ENCODE measurements around the gene STPG2. TPM values are rescaled to one million over a fixed set of nuclear protein-coding genes. Genes with fewer than 3 reads are reported as not detected.
A peak's percentile ranks its signal among the peaks of the same experiment; 100 is the strongest.

Gene STPG2
- total and polyA plus RNA-seq, 2 donors (not counting 3 experiments of a cell fraction or from before 2014, with no cell fraction given), result not detected

DNA sequence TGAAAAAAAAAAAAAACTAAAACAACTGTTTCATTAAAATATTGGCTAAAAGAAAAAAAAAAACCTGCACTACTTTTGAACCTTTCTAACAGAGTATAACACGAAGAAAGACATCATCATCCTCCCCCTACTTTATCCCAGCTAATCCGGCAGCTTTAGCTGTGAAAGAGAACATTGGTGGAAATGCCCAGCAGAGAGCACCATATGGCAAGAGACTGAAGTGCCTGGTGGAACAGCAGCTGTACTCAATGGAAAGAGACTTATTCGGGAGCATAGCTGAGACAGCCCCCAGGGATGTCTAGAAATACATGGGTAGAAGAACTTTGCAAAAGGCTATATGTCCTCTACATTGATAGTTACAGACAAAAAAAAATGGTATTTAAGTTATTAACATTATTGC lies 30.3 kb downstream of the STPG2 start:
- H2AFZ ChIP-seq (ENCODE audit: low read depth, low read length), result no peak overlapping the region
- no TSS peak for BruUV-seq (replicated peaks)
- CTCF ChIA-PET, result interaction anchor here (0.6 to 1.8 kb wide), 9 partner anchors 10 to 1350 kb away, joined by 3 to 12 read pairs (median 6); no protein-coding TSS in a partner anchor
- no peaks in the 10 kb centered on the region for H3K36me3 ChIP-seq (ENCODE audit: control insufficient read depth in 2 of 2, extremely low read depth in 1 of 2, insufficient read depth in 2 of 2, low read length in 2 of 2)
- no peaks in the 10 kb centered on the region for H3K79me2 ChIP-seq (ENCODE audit: control insufficient read depth, insufficient read depth, low read length)
- TF ChIP-seq, protein P1, sequence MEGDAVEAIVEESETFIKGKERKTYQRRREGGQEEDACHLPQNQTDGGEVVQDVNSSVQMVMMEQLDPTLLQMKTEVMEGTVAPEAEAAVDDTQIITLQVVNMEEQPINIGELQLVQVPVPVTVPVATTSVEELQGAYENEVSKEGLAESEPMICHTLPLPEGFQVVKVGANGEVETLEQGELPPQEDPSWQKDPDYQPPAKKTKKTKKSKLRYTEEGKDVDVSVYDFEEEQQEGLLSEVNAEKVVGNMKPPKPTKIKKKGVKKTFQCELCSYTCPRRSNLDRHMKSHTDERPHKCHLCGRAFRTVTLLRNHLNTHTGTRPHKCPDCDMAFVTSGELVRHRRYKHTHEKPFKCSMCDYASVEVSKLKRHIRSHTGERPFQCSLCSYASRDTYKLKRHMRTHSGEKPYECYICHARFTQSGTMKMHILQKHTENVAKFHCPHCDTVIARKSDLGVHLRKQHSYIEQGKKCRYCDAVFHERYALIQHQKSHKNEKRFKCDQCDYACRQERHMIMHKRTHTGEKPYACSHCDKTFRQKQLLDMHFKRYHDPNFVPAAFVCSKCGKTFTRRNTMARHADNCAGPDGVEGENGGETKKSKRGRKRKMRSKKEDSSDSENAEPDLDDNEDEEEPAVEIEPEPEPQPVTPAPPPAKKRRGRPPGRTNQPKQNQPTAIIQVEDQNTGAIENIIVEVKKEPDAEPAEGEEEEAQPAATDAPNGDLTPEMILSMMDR (IDR thresholded peaks at IDR 0.05; ENCODE audit: extremely low read depth in 1 of 2, insufficient read depth in 1 of 2, low read depth in 1 of 2, low read length in 2 of 2), result peak in 1 of 2 donors; percentile 9
- TF ChIP-seq FOS (IDR thresholded peaks at IDR 0.05; ENCODE audit: borderline replicate concordance, insufficient read depth, low read length) (no peak), GATA2 (IDR thresholded peaks at IDR 0.05; ENCODE audit: insufficient read depth, insufficient read length, low read depth, low read length) (no peak)
- peaks cover 0 to 2% of the 10 kb centered on the region in 2 experiments for H3K27me3 ChIP-seq (ENCODE audit: control insufficient read depth in 2 of 2, insufficient read depth in 2 of 2, low read length in 2 of 2)
- H3K9me1 ChIP-seq (replicated peaks; ENCODE audit: control insufficient read depth, extremely low read depth, insufficient read depth, low read length), result no peaks in the 10 kb centered on the region
- H3K9ac ChIP-seq (replicated peaks; ENCODE audit: extremely low read depth, insufficient read depth, low read length), result no peak overlapping the region
- no peak overlapping the region for H3K4me2 ChIP-seq (ENCODE audit: insufficient read depth, low read length)
- DNase-seq (ENCODE audit: low read depth, low spot score) (peak; percentile 7), FAIRE-seq (no peak)
- dilution Hi-C loops (cut with MboI; ENCODE audit: extremely low pct_ligation_motif_present, low sequenced_read_pairs) (no loop called here), intact Hi-C loops (cut with micrococcal nuclease) (no loop called here)
- no peak overlapping the region for H3K4me3 ChIP-seq (replicated peaks in 1 of 3; ENCODE audit: insufficient read depth in 1 of 3, low read depth in 1 of 3, low read length in 3 of 3)
- H3K4me1 ChIP-seq (ENCODE audit: control insufficient read depth, extremely low read depth, insufficient read depth, low read length), result no peaks in the 10 kb centered on the region
- POLR2A ChIA-PET, result interaction anchor here (0.6 kb wide), 1 partner anchor 48 kb away, joined by 3 read pairs; no protein-coding TSS in a partner anchor
- no peak overlapping the region for H3K27ac ChIP-seq (ENCODE audit: insufficient read depth, low read depth, low read length)
- no peaks in the 10 kb centered on the region for H3K9me3 ChIP-seq (replicated peaks; ENCODE audit: control insufficient read depth, insufficient read depth, low read length)
- no peaks in the 10 kb centered on the region for H4K20me1 ChIP-seq (replicated peaks; ENCODE audit: control insufficient read depth, extremely low read depth, insufficient read depth, low read length)

DNA sequence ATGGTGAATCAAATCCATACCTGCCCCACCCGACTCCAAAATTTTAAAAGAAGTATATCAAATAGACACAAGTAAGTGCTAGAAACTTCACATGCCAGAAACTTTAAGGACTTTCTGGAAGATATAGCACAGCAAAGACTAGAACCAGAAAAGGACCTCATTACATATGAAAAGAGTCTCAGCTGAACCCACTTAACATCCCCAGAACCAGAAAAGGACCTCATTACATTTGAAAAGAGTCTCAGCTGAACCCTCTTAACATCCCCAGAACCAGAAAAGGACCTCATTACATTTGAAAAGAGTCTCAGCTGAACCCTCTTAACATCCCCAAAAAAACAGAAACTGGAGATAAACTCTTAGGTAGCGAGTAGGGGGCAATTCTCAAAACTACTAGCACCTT lies 32.3 kb downstream of the STPG2 start:
- peaks cover 0 to 2% of the 10 kb centered on the region in 2 experiments for H3K27me3 ChIP-seq (ENCODE audit: control insufficient read depth in 2 of 2, insufficient read depth in 2 of 2, low read length in 2 of 2)
- no peaks in the 10 kb centered on the region for H3K9me3 ChIP-seq (replicated peaks; ENCODE audit: control insufficient read depth, insufficient read depth, low read length)
- no peaks in the 10 kb centered on the region for H3K36me3 ChIP-seq (ENCODE audit: control insufficient read depth in 2 of 2, extremely low read depth in 1 of 2, insufficient read depth in 2 of 2, low read length in 2 of 2)
- intact Hi-C loops (cut with micrococcal nuclease), result no loop called here
- no peak for TF ChIP-seq POLR2A (IDR thresholded peaks at IDR 0.05; ENCODE audit: low read depth, low read length)
- TF ChIP-seq FOS (IDR thresholded peaks at IDR 0.05; ENCODE audit: borderline replicate concordance, insufficient read depth, low read length), result no peak
- TF ChIP-seq MYC (IDR thresholded peaks at IDR 0.05; ENCODE audit: low read depth, low read length), result no peak
- TF ChIP-seq, protein P1 (IDR thresholded peaks at IDR 0.05; ENCODE audit: extremely low read depth in 1 of 2, insufficient read depth in 1 of 2, low read depth in 1 of 2, low read length in 2 of 2), result no peak
- no peak for TF ChIP-seq JUN (IDR thresholded peaks at IDR 0.05; ENCODE audit: borderline replicate concordance, insufficient read depth, insufficient read length, low read depth)
- TF ChIP-seq EZH2 (IDR thresholded peaks at IDR 0.05; ENCODE audit: borderline replicate concordance, low read depth, low read length, severe bottlenecking), result no peak
- TF ChIP-seq, protein P2, sequence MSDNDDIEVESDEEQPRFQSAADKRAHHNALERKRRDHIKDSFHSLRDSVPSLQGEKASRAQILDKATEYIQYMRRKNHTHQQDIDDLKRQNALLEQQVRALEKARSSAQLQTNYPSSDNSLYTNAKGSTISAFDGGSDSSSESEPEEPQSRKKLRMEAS (IDR thresholded peaks at IDR 0.05; ENCODE audit: insufficient read depth, insufficient read length), result no peak
- no peak for TF ChIP-seq POLR2AphosphoS5 (IDR thresholded peaks at IDR 0.05; ENCODE audit: insufficient read depth, low read depth, low read length)
- no peak for TF ChIP-seq GATA2 (IDR thresholded peaks at IDR 0.05; ENCODE audit: insufficient read depth, insufficient read length, low read depth, low read length)
- H3K4me1 ChIP-seq (ENCODE audit: control insufficient read depth, extremely low read depth, insufficient read depth, low read length), result no peaks in the 10 kb centered on the region
- no peak overlapping the region for H3K9ac ChIP-seq (replicated peaks; ENCODE audit: extremely low read depth, insufficient read depth, low read length)
- no TSS peak for BruUV-seq (replicated peaks)
- POLR2A ChIA-PET, result no interaction called here
- H3K27ac ChIP-seq (ENCODE audit: insufficient read depth, low read depth, low read length), result no peak overlapping the region
- H3K9me1 ChIP-seq (replicated peaks; ENCODE audit: control insufficient read depth, extremely low read depth, insufficient read depth, low read length), result no peaks in the 10 kb centered on the region
- FAIRE-seq (no peak), DNase-seq (ENCODE audit: low read depth, low spot score) (no peak)
- no peaks in the 10 kb centered on the region for H4K20me1 ChIP-seq (replicated peaks; ENCODE audit: control insufficient read depth, extremely low read depth, insufficient read depth, low read length)
- H3K4me2 ChIP-seq (ENCODE audit: insufficient read depth, low read length), result no peak overlapping the region
- dilution Hi-C loops (cut with MboI; ENCODE audit: extremely low pct_ligation_motif_present, low sequenced_read_pairs), result no loop called here
- CTCF ChIA-PET, result interaction anchor here (1.4 to 1.5 kb wide), 2 partner anchors 9 to 18 kb away, joined by 3 to 5 read pairs; no protein-coding TSS in a partner anchor
- no peak overlapping the region for H3K4me3 ChIP-seq (replicated peaks in 1 of 3; ENCODE audit: insufficient read depth in 1 of 3, low read depth in 1 of 3, low read length in 3 of 3)
- no peak overlapping the region for H2AFZ ChIP-seq (ENCODE audit: low read depth, low read length)
- no peaks in the 10 kb centered on the region for H3K79me2 ChIP-seq (ENCODE audit: control insufficient read depth, insufficient read depth, low read length)

Data from endothelial cell of umbilical vein (primary cell).